Epithelial cell of proximal tubule (primary cell): ENCODE results near the gene CD44. TPM values are rescaled to one million over a fixed set of nuclear protein-coding genes. Genes with fewer than 3 reads are reported as not detected.
"Not testable (repeated sequence)": the region's sequence is repeated elsewhere in the genome, so short reads cannot be mapped to it uniquely, and the experiment has no call there.

Experiments
- DNase-seq: peaks from one replicate; pipeline ENCODE4 v3.0.0-alpha.2; 2011; ENCODE audit warnings: low read depth
- H3K4me3 ChIP-seq: 2 replicates; pipeline ENCODE4 v1.5.1; 2011; ENCODE audit warnings: low read depth, mild to moderate bottlenecking, low read length
- CTCF ChIP-seq: conservative IDR thresholded peaks from 2 replicates; pipeline ENCODE4 v1.5.1; 2012; ENCODE audit warnings: low read depth, mild to moderate bottlenecking, low read length
- total RNA-seq: library from RNA; depleted of rRNA; stranded (reverse); fragments of >200 nt; gene quantifications from 2 replicates; pipeline ENCODE4 v1.2.3, GENCODE V29; 2015

Gene CD44
- total RNA-seq, 1 donor from 2014 or later, result 296 TPM

DNA sequence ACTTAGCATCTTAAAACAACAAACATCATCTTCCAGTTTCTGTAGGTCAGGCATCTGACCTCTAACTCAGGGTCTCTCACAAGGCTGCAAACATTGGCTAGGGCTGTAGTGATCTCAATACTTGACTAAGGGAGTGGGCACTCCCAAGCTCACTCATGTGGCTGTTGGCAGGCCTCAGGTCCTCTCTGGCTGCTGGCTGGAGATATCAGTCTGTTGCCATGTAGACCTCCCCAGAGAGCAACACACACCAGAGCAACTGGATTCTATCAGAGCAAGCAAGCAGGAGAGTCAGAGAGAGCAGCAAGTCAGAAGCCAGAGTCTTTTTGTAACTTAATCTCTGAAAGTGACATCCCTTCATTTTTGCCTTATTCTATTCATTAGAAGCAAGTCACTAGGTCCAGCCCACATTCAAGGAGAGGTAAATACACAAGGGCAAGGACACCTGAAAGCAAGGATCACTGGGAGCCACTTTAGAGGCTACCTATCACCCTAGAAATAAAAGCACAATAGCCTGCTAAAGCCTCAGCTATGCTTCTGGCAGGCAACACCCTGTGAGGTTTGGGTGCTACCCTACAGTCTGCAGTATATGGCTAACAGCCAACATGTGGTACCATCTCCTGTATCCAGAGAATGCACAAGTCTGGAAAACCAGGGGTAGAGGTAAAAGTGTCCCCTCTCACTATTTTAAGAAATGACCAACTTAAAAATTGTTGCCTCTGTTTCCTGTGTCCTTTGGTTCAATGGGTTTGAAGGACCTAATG is 33.5 kb upstream of the CD44 start:
- no peak overlapping the region for H3K4me3 ChIP-seq
- DNase-seq, result no peak
- no peak for TF ChIP-seq CTCF

DNA sequence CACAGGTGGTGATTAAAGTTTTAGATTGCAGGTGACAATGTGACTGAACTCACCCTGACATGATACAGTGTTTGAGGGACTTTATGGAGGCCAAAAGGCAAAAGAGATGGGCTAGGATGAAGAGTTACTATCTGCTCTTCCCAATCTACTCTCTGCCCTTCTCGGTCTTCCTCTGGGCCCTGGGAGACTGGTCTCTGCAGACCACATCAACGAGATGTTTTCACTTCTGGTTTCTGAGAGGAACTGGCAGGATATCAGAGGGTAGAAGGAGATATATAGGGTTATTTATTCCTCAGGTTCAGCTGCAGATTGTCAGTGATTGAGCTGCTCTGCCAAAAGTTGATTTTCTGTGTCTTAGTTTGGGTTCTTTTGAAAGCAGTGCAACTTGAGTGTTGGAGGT is 32.4 kb upstream of the CD44 start:
- DNase-seq, result no peak
- TF ChIP-seq CTCF, result no peak
- H3K4me3 ChIP-seq, result no peak overlapping the region

DNA sequence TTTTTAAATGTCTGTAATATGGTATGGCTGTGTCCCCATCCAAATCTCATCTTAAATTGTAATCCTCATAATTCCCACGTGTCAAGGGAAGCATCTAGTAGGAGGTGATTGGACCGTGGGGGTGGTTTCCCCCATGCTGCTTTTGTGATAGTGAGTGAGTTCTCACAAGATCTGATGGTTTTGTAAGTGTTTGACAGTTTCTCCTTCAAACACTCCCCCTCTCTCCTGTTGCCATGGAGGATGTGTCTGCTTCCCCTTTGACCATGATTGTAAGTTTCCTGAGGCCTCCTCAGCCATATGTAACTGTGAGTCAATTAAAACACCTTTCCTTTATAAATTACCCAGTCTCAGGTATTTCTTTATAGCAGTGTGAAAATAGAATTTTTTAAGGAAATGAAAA is 31.1 kb upstream of the CD44 start:
- no peak overlapping the region for H3K4me3 ChIP-seq
- no peak for DNase-seq
- no peak for TF ChIP-seq CTCF

- H3K4me3 ChIP-seq, DNase-seq: not testable (repeated sequence)
These were observed 30.6 kb upstream of the CD44 start for GRCh38 chr11:35108336-35108735.

DNA sequence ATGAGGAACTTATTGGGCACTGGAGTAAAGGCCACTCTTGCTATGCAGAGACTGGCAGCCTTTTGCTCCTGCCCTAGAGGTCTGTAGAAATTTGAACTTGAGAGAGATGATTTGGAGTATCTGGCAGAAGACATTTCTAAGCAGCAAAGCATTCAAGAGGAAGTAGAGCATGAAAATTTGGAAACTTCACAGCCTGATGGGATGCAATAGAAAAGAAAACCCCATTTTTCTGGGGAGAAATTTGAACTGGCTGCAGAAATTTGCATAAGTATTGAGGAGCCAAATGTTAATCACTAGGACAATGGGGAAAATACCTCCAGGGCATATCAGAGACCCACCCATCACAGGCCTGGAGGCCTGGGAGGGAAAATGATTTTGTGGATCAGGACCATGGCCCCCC is 29.9 kb upstream of the CD44 start:
- TF ChIP-seq CTCF, result no peak
- no peak overlapping the region for H3K4me3 ChIP-seq
- DNase-seq, result no peak

DNA sequence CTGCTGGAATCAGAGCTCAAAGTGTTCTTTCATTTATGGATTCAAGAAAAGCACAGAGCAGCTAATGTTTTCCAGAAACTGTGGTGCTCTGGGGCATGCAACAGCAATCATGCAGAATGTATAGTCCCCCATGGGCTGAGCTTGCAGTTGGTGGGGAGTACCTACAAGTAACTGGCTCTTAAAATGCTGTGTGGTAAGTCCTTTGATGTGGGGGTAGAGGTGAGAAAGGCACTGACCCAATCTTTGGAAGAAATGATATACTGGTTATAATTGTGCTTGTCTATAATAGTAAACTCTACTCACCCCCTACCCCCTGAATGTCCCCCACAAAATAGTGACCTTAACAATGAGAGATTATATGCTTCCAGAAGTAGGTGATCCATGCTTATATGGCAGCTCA is 29.1 kb upstream of the CD44 start:
- H3K4me3 ChIP-seq, result no peak overlapping the region
- no peak for DNase-seq
- TF ChIP-seq CTCF, result no peak

- no peak for DNase-seq
- H3K4me3 ChIP-seq, result no peak overlapping the region
- TF ChIP-seq CTCF, result no peak
These were observed 27.6 kb upstream of the CD44 start for GRCh38 chr11:35111161-35112055.
